ENCODE data around the gene EMC6.
"Not testable (repeated sequence)": the region's sequence is repeated elsewhere in the genome, so short reads cannot be mapped to it uniquely, and the experiment has no call there.

EMC6 gene

DNA sequence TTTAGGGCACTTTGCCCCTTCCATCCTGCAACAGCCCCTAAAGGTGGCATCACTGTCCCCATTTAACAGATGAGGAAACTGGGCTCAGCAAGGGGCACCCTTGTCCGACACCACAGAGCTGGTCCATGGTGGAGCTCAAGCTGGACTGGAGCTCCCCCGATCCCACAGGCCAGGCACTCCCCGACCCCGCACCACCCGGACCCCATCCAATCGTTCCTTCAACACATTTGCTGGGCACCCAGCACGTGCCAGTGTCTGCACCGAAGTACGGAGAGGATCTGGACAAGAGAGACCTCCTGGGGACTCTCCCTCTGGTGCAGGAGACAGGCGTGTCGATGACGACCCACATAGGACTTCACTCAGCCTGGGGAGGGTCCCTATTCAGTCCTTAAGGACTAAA, 13.4 kb downstream of the EMC6 start:
- DNase-seq, result no peak

DNA sequence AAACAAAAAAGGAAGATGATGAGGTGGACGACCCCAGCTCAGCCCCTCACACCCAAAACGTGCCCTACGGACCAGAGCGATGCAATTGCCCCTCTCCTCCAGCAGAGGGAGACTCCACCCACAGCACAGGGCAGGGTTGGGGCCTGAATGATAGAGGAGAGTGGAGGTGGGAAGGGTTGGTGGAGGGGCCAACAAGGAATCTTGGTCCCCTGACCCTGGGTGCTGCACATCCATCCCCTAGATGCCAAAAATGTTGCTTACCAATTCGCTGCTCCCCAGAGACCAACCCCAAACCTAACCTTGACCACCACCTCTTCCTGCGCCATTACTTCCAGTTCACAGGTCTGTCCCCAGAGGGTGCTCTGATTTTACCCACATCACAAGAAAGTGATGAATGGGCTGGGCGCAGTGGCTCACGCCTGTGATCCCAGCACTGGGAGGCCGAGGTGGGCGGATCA, 14.5 kb downstream of the EMC6 start:
- DNase-seq, result peak; percentile 46

DNA sequence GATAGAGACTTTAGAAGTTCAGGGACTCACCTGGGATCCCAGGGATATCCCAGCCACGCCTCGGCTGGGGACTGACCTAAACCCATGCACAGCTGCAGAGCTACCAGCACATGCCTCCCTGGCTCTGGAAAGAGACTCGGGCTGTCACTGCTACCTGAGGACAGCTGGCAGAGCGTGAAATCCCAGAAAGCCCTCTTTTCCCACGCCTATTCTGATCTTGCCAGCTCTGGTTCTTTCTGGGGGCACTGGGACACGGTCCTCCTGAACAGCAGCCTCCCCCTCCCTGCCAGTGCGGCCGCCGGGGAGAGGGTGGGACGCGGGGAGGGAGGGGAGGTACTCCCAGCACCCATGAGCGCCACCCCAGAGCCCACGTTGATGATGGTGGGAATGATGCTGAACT, 16.6 kb downstream of the EMC6 start:
- DNase-seq, result no peak

DNA sequence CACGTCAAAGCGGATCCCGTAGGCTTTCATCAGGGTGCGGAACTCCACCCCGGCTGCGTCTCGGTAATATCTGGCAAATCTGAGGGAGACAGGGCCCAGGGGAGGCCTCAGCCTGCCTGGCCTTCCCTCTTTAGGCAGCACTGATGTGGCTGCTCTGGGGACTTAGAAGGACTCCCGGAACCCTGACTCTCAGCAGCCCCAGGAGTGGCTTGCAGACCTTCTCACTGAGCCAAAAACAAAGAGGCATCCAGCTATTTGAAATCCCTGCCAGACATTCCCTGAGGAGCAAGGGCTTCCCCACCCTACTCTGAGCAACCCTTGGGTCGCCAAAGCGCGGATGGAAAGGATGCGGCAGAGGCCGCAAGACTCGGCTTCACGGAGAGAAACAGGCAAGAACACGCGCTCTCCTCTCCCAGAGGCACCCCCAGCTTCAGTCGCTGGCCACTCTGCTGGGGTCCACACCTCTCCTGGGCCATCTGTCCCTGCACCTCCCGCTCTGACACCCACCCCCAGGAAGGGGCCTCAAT, 19.5 kb downstream of the EMC6 start:
- DNase-seq, result no peak

DNA sequence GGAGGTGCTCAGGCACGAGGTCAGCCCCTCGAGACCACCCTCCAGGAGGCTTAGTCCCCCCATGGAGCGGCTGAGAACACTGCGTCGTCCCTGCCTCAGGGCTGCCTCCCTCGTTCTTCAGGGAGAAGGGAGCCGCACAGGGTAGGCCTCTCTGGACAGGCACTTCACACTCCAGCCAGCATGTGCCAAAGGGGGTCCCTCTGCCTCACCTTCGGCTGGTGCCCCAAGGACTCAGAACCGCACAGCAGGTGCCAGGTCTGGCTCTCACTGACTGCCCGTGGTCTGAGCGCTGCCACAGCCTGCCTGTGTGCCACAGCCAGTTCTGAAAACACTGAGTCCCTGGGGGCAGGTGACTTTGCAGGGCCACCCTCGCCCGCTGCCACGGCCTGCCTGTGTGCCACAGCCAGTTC, 20.2 kb downstream of the EMC6 start:
- no peak for DNase-seq

DNA sequence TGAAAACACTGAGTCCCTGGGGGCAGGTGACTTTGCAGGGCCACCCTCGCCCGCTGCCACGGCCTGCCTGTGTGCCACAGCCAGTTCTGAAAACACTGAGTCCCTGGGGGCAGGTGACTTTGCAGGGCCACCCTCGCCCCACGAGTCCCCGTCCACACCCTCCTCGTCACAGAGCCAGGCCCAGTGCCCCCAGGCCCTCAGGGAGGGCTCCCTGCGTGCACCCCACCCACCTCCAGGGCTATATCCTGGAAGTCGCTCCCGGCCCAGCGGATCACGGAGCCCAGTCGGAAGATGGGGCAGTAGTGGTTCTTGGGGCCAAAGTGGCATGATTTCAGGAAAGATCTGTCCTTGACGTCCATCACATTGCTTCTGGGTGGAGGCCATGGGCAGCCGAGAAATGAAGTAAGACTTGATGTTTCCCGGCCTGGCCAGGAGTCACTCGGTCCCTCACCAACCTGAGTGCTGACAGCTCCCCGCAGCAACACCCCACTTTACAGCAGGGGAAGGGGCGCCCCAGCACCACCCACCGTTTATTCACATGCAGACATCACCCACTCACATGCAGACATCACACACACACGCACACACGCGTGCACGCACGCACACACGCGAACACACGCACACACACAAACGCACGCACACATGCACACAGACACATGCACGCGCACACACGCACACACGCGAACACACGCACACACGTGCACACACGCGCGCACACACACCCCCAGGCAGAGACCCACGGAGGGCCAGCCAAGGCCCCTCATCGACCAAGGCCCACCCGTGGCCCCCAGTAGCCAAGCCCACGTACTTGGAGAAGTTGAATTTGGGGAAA, 20.9 kb downstream of the EMC6 start:
- no peak for DNase-seq

DNA sequence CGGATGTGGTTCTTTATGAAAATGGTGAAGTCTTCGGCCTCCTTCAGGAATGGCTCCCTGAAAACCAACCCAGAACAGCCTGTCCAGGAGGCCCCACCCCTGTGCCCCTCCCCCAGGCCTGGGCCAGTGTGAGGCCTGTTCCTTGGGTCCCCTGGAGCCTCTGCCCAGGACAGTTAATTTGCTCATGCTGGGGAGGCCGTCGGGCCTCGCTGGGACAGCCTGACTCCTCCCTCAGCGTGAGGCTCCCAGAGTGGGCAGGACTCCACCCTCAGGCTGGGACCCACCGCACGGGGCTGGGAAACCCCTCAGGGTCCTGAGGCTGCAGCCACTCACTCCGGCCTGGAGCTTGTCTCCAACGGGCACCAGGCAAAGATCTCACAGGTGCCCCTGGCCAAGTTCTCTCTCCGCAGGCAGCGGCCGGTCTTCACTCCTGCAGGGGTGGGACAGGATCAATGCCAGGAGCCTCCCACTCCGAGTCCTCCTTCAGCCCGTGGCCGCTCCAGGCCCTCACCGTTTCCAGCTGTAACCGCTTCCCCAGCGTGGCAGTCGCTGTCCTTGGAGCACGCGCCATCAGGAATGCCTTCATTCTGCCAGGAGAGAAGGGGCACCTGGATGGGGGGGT, 21.6 kb downstream of the EMC6 start:
- no peak for DNase-seq

DNA sequence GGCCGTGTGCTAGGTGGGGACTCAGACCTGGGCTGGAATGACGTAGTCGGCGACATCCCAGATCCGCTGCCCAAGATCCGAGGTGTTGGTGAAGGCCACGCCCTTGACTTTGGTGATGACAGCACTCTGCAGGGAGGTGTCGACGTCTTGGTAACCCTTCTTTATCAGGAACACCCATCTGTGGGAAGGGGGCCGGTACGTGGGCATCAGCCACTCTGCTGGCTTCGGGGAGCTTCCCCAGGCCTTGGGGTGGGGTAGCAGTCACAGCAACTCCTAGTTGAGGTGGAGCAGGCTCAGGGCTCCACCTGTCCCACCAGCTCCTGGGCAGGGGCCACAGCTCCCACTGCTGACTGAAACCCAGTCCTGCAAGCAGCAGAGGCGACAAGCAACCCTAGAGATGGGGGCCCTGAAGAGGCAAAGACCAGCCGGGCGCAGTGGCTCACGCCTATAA, 23.0 kb downstream of the EMC6 start:
- no peak for DNase-seq

DNA sequence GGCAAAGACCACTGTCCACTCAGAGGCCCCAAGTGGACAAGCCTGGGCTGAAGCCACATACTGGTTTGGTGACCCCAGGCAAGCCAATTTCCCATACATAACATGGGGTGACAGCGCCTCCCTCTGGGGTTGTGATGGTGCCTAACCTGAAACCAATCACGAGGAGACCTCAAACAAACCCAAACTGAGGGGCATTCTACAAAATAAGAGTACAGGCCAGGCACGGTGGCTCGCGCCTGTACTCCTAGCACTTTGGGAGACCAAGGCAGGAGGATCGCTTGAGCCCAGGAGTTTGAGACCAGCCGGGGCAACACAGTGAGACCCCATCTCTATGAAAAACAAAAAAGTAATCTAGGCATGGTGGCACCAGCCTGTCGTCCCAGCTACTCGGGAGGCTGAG, 23.7 kb downstream of the EMC6 start:
- no peak for DNase-seq

DNA sequence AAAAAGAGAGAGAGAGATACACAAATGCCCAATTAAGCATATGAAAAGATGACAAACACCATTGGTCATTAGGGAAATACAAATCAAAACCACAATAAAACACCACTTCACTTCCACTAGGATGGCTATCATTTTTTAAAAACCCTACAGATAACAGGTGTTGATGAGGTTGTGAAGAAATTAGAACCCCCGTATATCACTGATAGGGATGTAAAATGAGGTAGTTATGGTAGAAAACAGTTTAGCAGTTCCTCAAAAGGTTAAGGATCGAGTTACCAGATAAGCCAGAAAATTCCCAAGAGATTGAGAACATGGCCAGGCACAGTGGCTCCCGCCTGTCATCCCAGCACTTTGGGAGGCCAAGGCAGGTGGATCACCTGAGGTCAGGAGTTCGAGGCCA, 24.5 kb downstream of the EMC6 start:
- DNase-seq, result no peak

DNA sequence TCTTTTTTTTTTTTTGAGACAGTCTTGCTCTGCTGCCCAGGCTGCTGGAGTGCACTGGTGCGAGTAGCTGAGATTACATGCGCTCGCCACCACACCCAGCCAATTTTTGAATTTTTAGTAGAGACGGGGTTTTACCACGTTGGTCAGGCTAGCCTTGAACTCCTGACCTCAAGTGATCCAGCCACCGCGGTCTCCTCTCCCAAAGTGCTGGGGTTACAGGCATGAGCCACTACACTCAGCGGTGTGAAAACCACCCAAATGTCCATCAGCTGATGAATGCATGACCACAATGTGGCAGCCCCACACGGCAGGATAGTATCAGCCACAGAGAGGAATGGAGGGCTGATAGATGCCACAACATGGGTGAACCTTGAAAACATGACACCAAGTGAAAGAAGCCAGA, 25.2 kb downstream of the EMC6 start:
- DNase-seq, result peak; percentile 58

DNA sequence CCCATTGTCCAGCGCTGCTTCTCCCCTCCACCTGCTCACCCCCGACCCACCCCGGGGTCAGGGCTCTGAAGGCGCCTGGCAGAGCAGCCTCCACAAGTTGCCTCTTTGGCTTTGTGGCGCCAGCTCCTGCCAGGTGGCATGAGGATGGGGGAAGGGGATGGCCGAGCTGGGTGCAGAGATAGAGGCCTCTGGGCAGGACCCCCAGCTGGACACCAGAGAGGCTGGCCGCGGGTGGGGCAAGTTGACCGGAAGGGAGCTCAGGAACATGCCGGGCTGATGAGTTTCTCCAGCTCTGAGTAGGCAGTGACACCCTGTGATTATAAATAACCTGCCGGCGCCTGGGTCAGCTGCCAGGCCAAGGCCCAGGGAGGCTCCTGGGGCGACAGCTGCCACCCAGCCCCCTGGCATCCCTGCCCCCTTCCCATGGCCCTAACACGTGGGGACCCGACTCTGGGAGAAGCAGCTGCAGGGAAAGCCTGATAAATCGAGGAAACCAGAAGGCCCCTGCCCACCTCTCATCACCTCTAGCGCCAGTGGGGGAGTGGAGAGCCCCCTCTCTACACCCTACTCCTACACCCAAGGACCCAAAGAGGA, 26.6 kb downstream of the EMC6 start:
- no peak for DNase-seq

DNA sequence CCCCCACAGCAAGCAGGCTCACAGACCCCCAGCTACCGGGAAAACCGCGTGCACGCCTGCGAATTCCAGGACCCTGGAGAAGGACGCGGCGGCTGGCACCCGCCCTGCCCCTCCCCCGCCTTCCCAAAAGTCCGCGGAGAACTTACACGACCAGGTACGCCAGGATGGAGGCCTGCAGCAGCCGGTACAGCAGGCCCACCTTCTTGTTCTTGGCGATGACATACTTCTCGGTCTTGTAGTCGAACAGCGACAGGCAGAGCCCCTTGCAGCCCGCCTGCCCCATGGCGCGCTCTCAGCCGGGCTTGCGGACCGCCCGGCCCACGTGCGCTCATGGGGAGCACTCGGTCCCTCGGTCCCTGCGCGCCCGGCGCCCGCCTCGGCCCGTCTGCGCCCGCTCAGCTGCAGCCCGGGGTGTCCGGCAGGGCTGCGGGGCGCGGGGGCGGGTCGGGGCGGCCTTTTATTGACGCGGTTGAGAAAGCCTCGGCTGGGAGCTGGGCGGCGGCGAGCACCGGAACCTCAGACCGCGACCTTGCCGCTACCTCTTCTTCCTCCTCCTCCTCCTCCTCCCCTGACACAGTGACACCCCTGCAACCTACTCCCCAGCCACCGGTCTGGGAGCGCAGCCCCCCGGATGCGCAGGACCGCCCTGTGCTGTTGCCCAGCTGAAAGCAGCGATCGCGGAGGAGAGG, 27.3 kb downstream of the EMC6 start, which contains the start of gene P2RX5:
Gene P2RX5, minus strand, starts transcription at position 433 of the 689 bp plus-strand sequence. Its CDS starts 150 bp downstream, at position 283.
- peak; percentile 36 for DNase-seq

DNA sequence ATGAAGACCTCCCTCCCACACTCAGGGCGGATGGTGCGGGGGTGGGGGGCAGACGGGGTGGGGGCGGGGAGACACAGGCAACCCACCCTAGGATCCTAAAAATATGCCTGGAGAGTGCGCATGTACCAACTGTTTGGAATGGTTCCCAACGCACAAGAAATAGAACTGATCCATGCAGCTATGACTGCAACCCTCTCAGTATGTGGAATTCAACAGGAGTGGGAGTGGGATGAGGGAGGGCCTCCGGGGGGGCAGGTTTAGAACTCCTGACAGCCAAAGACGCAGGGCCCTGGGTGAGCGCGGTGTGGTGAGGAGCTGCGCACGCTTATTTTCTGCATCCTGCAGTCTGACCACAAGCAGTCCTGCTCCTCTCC, 28.5 kb downstream of the EMC6 start:
- DNase-seq, result no peak

DNA sequence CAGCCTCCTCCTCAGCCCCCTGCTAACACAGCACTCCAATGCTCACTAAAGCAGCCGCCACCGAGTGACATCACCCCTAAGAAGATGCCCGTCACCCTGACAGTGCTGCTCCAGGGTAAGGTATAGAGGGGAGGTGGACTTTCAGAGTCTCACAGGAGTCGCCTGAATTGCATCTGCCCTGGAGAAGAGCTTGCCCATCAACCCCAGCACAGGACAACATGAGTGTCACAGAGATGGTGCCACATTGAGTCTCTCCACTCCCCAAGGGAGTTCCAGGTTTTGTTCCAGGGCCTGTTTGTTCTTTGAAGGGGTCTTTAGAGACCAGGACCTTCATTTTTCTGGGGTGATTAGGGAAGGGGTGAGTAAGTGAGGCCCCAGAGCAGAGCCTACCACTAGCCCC, 29.5 kb downstream of the EMC6 start:
- no peak for DNase-seq

DNA sequence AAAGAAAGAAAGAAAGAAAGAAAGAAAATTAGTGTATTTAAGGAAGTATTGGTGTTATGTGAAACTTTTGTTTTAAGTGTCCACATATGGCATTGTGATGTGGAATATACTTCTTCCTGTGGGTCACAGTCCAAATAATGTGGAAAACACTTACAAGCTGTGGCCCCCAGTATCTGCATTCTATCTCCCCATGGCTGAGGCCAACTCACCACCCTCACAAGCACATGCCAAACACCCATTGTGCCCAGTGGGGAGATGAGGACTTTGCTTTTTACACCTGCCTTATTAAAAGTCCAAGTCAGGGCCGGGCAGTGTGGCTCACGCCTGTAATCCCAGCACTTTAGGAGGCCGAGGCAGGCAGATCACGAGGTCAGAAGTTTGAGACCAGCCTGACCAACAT, 31.3 kb downstream of the EMC6 start:
- no peak for DNase-seq

DNA sequence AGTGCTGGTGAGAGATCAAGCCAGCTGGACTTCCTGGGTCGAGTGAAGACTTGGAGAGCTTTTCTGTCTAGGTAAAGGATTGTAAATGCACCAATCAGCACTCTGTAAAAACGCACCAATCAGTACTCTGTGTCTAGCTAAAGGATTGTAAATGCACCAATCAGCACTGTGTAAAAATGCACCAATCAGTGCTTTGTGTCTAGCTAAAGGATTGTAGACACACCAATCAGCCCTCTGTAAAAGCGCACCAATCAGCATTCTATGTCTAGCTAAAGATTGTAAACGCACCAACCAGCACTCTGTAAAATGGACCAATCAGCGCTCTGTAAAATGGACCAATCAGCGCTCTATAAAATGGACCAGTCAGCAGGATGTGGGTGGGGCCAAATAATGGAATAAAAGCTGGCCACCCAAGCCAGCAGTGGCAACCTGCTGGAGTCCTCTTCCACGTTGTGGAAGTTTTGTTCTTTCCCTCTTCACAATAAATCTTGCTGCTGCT, 33.5 kb downstream of the EMC6 start:
- DNase-seq, result not testable (repeated sequence)

DNA sequence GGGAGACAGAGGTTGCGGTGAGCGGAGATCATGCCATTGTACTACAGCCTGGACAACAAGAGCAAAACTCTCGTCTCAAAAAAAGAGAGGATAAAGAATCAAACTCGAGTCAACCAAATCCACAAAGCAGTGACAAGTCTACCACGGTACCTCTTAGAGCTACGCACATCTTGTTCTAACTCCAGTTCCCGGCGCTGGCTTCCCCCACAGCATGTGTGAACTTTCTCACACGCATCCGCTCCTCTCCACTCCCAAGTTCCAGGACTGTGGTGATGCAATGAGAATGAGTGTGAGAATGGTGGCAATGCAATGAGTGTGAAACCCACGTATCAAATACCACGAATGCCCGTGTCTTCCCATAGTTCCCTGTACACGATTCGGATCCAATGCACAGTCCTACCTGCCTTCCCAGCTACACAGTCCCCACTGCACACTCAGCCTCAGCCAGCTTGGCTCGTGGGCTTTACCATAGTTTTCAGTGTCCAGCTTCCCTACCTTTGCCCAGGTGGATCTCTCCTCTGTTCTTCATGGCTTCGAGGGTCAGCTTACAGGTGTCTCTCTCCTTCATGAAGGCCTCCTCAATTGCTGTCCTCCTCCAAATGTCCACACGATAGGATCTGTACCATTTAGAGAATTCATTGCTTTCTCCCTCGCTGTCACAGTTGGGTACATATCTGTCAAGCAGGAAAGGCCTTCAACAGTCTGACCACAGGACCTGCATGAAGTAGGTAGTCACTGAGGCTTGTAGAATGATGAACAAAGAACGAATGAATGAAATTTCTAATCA, 36.5 kb downstream of the EMC6 start:
- DNase-seq, result no peak

DNA sequence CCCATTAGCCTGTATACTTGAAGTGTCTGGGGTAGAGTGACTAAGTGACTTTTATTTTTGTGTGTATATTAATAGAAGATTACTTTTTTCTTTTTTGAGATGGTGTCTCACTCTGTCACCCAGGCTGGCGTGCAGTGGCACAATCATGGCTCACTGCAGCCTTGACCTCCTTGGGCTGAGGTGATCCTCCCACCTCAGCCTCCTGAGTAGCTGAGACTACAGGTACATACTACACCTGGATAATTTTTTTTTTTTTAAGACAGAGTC, 37.0 kb downstream of the EMC6 start:
- DNase-seq, result not testable (repeated sequence)

DNA sequence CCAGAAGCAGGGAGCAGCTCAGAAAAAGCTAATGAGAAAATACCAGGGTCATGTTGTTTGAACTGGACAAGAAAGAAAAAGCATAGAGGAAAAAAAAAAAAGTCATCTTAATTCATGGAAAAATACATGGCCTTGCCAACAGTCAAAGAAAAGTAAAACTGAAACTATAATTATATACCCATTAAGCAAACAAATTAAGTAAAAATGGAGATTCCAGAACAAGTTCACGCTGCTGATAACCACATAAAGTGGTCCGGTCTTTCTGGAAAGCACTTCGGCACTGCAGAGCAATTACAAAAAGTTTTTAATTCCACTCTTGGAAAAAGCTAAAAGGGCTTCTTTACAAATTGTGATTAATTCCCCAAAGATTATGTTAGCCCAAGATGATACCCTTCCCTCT, 39.8 kb downstream of the EMC6 start:
- no peak for DNase-seq

DNA sequence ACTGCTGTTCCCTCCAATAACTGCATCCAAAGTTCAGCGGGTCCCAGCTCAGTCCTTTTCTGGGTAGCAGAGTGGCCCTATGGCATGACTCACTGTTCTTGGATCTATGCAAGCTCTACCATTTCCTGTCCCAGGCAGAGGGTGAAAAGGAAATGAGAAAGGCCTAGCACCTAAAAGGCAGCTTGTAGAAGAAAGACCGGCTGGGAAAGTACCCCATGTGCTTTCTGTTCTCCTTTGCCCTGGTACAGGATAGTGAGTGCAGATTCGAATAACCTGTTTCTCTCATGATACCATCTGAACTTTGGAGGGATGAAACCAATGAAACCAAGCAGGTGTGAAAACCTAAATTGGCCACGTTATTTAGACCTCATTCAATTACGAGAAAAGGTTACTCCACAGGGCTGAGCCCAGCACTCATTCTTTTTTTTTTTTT, 42.4 kb downstream of the EMC6 start:
- DNase-seq, result peak; percentile 94

DNA sequence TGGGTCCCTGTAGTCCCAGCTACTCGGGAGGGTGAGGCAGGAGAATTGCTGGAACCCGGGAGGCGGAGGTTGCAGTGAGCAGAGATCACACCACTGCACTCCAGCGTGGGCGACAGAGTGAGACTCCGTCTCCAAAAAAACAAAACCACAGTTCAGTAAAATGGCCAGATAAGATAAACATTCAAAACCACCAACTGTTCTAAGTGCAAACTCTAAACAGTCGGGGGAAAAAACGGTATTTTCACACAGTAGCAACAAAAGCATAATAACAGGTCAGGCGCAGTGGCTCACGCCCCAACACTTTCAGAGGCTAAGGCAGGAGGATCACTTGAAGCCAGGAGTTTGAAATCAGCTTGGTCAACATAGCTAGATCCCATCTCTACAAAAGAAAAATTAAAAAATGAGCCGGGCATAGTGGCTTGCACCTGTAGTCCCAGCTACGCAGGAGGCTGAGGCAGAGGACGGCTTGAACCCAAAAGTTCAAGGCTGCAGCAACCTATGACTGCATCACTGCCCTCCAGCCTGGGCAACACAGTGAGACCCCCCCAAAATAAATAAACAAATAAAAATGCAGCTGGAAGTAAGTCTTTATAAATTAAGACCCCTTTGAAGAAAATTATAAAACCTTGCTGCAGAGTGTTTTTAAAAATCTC, 44.3 kb downstream of the EMC6 start:
- no peak for DNase-seq
